ENCODE data around the gene TRIP13.

The TRIP13 gene

DNA sequence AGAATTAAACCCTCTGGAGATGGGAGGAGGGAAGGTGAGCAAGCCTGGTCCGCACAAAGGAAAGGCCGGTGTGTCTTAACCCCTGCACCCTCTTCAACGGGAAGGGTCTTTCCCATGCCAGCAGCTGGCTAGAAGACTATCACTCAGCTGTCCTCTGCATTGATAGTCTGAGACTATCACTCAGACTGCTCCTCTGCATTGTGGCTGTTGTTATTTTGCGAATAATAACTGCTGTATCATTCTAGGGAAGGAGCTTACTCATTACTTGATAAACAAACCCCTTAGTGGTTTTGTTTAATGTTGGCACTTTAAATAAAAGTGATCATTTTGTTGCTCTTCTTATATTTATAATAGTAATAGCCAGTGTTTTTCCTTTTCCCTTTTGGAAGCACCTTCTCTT, 8.1 kb downstream of the TRIP13 start:
- no peak for TF ChIP-seq BACH2 (CRISPR knock-in tag; IDR thresholded peaks at IDR 0.05; ENCODE audit: borderline replicate concordance)
- no peak for TF ChIP-seq ARNTL (CRISPR knock-in tag; IDR thresholded peaks at IDR 0.05; ENCODE audit: borderline replicate concordance, low read depth)
- ATAC-seq: no peak

DNA sequence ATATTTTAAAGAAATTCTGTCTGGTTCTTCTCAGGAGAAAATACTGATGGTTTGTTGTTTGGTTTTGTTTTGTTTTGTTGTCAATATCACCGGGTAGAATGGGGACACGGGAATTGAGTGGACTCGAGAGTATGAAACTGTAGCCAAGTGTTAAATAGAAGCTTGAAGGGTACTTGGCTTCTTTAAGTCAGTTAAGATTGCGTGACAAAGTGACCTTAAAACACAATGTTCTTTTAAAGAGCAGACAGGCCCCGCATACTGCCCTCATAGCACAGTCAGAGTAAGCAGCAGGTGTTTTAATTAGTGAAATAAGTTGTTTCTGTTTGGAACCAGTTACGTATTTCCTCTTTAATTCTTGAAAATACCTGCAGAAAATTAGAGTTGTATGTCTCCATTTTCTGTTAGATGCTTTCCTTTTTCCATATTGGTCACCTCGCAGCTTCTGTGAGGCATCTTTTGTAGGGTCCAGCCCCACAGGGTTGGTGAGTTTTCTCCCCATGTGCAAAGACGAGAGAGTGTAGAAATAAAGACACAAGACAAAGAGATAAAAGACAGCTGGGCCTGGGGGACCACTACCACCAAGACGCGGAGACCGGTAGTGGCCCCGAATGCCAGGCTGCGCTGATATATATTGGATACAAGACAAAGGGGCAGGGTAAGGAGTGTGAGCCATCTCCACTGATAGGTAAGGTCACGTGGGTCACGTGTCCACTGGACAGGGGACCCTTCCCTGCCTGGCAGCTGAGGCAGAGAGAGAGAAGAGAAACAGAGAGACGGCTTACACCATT, 9.6 kb downstream of the TRIP13 start:
- no peak for ATAC-seq
- TF ChIP-seq PATZ1 (CRISPR knock-in tag; IDR thresholded peaks at IDR 0.05; ENCODE audit: borderline replicate concordance) (no peak), RARB (CRISPR knock-in tag; IDR thresholded peaks at IDR 0.05) (no peak), ZNF8 (CRISPR knock-in tag; IDR thresholded peaks at IDR 0.05) (no peak), TSHZ2 (CRISPR knock-in tag; IDR thresholded peaks at IDR 0.05) (no peak), ZNF565 (CRISPR knock-in tag; conservative IDR thresholded peaks at IDR 0.05; ENCODE audit: low read depth) (no peak), TCF4 (CRISPR knock-in tag; IDR thresholded peaks at IDR 0.05; ENCODE audit: borderline replicate concordance) (no peak), ZFP3 (CRISPR knock-in tag; IDR thresholded peaks at IDR 0.05) (no peak), PPARA (CRISPR knock-in tag; IDR thresholded peaks at IDR 0.05; ENCODE audit: borderline replicate concordance) (no peak), ZFP30 (CRISPR knock-in tag; IDR thresholded peaks at IDR 0.05) (no peak), SNAI2 (CRISPR knock-in tag; IDR thresholded peaks at IDR 0.05) (no peak), POU6F1 (CRISPR knock-in tag; IDR thresholded peaks at IDR 0.05; ENCODE audit: borderline replicate concordance, low read depth) (no peak), ARNTL (CRISPR knock-in tag; IDR thresholded peaks at IDR 0.05; ENCODE audit: borderline replicate concordance, low read depth) (no peak), ESRRG (CRISPR knock-in tag; IDR thresholded peaks at IDR 0.05) (no peak), TOX (CRISPR knock-in tag; IDR thresholded peaks at IDR 0.05; ENCODE audit: borderline replicate concordance) (no peak), CSDC2 (CRISPR knock-in tag; IDR thresholded peaks at IDR 0.05) (no peak), GLIS3 (CRISPR knock-in tag; IDR thresholded peaks at IDR 0.05) (no peak)
- TF ChIP-seq, protein P1, sequence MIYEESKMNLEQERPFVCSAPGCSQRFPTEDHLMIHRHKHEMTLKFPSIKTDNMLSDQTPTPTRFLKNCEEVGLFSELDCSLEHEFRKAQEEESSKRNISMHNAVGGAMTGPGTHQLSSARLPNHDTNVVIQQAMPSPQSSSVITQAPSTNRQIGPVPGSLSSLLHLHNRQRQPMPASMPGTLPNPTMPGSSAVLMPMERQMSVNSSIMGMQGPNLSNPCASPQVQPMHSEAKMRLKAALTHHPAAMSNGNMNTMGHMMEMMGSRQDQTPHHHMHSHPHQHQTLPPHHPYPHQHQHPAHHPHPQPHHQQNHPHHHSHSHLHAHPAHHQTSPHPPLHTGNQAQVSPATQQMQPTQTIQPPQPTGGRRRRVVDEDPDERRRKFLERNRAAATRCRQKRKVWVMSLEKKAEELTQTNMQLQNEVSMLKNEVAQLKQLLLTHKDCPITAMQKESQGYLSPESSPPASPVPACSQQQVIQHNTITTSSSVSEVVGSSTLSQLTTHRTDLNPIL (CRISPR knock-in tag; IDR thresholded peaks at IDR 0.05; ENCODE audit: low read depth): no peak

- ATAC-seq: no peak
- TF ChIP-seq CSDC2 (CRISPR knock-in tag; IDR thresholded peaks at IDR 0.05) (no peak), ZNF8 (CRISPR knock-in tag; IDR thresholded peaks at IDR 0.05) (no peak), ZNF565 (CRISPR knock-in tag; conservative IDR thresholded peaks at IDR 0.05; ENCODE audit: low read depth) (no peak), ZNF70 (CRISPR knock-in tag; IDR thresholded peaks at IDR 0.05) (no peak), ZC3H10 (CRISPR knock-in tag; IDR thresholded peaks at IDR 0.05) (no peak), RARB (CRISPR knock-in tag; IDR thresholded peaks at IDR 0.05) (no peak), SNAI2 (CRISPR knock-in tag; IDR thresholded peaks at IDR 0.05) (no peak), TCF4 (CRISPR knock-in tag; IDR thresholded peaks at IDR 0.05; ENCODE audit: borderline replicate concordance) (no peak), GLIS3 (CRISPR knock-in tag; IDR thresholded peaks at IDR 0.05) (no peak), TOX (CRISPR knock-in tag; IDR thresholded peaks at IDR 0.05; ENCODE audit: borderline replicate concordance) (no peak), BACH2 (CRISPR knock-in tag; IDR thresholded peaks at IDR 0.05; ENCODE audit: borderline replicate concordance) (no peak)
- TF ChIP-seq, protein P1 (CRISPR knock-in tag; IDR thresholded peaks at IDR 0.05; ENCODE audit: low read depth): no peak
These were observed 11.0 kb downstream of the TRIP13 start for GRCh38 chr5:903756-904096.
